Measurements from ENCODE around the gene CGB7.

The CGB7 gene

DNA sequence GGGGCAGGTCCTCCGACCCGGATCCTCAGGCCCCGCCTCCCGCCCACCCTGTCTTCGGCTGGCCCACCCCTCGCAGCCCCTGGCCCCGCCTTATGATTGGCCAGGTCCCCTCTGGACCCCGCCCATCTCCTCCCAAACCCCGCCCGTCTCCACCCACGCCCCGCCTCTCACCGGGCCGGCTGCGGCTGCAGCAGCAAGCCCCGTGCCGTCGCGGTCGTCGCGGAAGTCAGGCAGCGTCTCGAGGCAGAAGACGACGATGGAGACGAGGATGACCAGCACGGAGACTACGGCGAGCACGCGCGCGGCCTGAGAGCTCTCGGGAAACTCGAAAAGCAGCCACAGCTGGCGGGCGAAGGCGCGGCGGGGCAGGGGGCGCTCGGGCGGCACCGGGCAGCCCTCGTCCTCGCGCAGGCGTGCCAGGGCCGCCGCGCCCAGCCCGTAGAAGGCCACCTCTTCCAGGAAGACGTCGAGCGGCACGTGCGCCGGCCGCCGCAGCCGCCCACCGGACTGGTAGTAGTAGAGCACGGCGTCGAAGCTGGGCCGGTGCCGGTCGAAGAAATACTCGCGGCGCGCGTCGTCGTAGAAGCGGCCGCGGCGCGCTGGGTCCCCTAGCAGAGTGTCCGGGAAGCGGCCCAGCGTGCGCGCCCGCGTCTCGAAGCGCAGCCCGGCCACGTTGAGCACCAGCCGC is 14.5 kb upstream of the CGB7 start:
- TF ChIP-seq CTCF (IDR thresholded peaks at IDR 0.05; ENCODE audit: low read depth, low read length), result no peak
- DNase-seq (ENCODE audit: extremely low read depth, low read depth), result no peak

- no peak for TF ChIP-seq CTCF (IDR thresholded peaks at IDR 0.05; ENCODE audit: low read depth, low read length)
- DNase-seq (ENCODE audit: extremely low read depth, low read depth), result no peak
Observed at GRCh38 chr19:49070416-49070815, 12.9 kb upstream of the CGB7 start.

DNA sequence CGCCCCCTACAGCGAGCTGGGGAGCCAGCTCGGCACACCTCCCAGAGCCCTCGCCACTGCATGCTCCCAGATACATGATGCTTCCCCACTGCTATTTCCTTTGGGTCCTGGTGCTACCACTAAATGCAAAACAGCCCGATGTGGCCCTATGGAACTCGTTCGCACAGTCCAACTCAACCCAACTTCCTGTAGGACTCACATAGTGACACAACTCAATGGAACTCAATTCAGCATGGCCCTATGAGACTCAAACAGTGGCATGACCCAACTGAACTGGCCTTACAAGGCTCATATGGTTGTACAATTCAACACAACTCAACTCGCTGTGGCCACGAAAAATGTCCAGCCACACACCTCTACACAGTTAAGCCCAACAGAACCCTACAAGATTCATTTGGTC is 11.5 kb upstream of the CGB7 start:
- DNase-seq (ENCODE audit: extremely low read depth, low read depth), result no peak
- no peak for TF ChIP-seq CTCF (IDR thresholded peaks at IDR 0.05; ENCODE audit: low read depth, low read length)

DNA sequence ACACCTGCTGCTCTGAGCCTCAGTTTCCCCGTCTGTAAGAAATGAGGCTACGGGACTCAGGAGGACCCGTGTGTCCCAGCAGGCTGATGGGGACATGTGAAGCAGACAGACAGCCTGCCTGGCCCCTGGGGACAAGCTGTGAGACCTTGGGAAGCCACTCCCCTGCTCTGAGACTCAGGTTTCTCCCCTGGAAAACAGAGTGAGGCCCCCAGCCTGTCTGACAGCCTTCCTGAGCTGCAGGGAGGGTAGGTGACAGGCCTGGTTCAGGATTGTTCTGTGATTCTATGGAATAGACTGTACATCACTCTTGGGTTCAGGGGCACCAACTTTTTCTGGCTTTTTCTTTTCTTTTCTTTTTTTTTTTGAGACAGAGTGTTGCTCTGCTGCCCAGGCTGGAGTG is 10.0 kb upstream of the CGB7 start:
- TF ChIP-seq CTCF (IDR thresholded peaks at IDR 0.05; ENCODE audit: low read depth, low read length), result no peak
- no peak for DNase-seq (ENCODE audit: extremely low read depth, low read depth)

DNA sequence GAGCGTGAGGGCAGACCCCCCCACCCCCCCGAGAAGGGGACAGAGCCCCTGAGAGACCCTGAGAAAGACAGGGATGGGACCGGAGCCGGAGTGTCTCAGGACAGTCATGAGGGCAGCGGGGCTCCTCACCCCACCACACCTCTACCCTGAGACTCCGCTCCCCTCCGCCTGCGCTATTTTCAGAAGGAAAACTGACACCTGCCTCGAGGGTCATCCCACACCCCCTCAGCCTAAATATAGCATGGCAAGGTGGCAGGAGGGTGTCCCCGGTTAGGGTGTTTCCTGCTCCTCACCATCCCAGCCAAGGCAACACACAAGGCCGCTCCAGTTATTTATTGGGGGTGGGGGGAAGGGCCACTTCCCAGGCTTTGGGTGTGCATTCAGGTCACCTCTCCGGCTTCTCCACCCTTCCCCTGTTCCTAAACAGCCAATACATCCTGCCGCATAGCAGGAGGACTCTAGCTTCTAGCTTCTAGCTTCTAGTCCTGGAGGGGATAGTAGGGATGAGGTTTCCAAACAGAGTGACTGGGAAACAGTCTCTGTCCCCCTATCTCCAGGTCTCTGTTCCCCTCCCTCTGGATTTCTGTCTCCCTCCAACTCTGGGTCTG is 8.5 kb upstream of the CGB7 start:
- no peak for DNase-seq (ENCODE audit: extremely low read depth, low read depth)
- TF ChIP-seq CTCF (IDR thresholded peaks at IDR 0.05; ENCODE audit: low read depth, low read length), result no peak

GRCh38 chr19:49064768-49065611 is 7.4 kb upstream of the CGB7 start, which contains the start of gene NTF4:
Gene NTF4 (minus strand): TSS chr19:49064818. CDS start chr19:49061997, 2,821 bp downstream.
- TF ChIP-seq CTCF (IDR thresholded peaks at IDR 0.05; ENCODE audit: low read depth, low read length), result no peak
- DNase-seq (ENCODE audit: extremely low read depth, low read depth), result no peak
